OCI-LY7 (cell line): ENCODE measurements around the gene TMEM43. TPM values are rescaled to one million over a fixed set of nuclear protein-coding genes. Genes with fewer than 3 reads are reported as not detected.

Source experiments
- BruUV-seq: library from RNA; stranded (reverse); fragments of 400-500 nt; replicated peaks from 2 replicates; lab custom pipeline; 2021; lab: Mats Ljungman, UMichigan
- CTCF ChIA-PET: fragments of 300-600 bp; sonication (Branson Sonifier 250); formaldehyde crosslinking; loops from one replicate; lab custom pipeline; 2022; ENCODE audit warnings: antibody characterized with exemption; ENCODE audit not compliant: unreplicated experiment; lab: Charles Lee
- POLR2A ChIA-PET: fragments of 300-600 bp; sonication (Branson Sonifier 250); formaldehyde crosslinking; loops from one replicate; lab custom pipeline; 2022; ENCODE audit warnings: antibody characterized with exemption; lab: Charles Lee
- DNase-seq: peaks from one replicate; pipeline ENCODE4 v3.0.0-alpha.2; 2015; ENCODE audit warnings: low spot score
- H2AFZ ChIP-seq: fragments of 200-600 bp; sonication (generic), shearing (Covaris generic); 2 replicates; pipeline ENCODE4 v1.6.1; 2014; ENCODE audit warnings: mild to moderate bottlenecking, antibody characterized with exemption, low read length, moderate library complexity
- H3K27ac ChIP-seq: fragments of 200-600 bp; sonication (generic); 2 replicates; pipeline ENCODE4 v1.5.1; 2014; ENCODE audit warnings: mixed run types, low read depth, mild to moderate bottlenecking, moderate library complexity, low read length, inconsistent platforms; ENCODE audit not compliant: poor library complexity, severe bottlenecking
- H3K36me3 ChIP-seq: fragments of 200-600 bp; sonication (generic); 2 replicates; pipeline ENCODE4 v1.6.1; 2014; ENCODE audit warnings: mild to moderate bottlenecking, antibody characterized with exemption, low read length, moderate library complexity, mixed read lengths; ENCODE audit not compliant: insufficient read depth
- H3K4me1 ChIP-seq: fragments of 200-600 bp; sonication (generic); 2 replicates; pipeline ENCODE4 v1.5.1; 2014; ENCODE audit warnings: mild to moderate bottlenecking, low read length; ENCODE audit not compliant: insufficient read depth, poor library complexity, severe bottlenecking
- H3K4me2 ChIP-seq: fragments of 200-600 bp; sonication (generic); 2 replicates; pipeline ENCODE4 v1.6.1; 2014; ENCODE audit warnings: mild to moderate bottlenecking, low read length
- H3K4me3 ChIP-seq: fragments of 200-600 bp; sonication (generic); 2 replicates; pipeline ENCODE4 v1.5.1; 2014; ENCODE audit warnings: mild to moderate bottlenecking, low read depth, low read length; ENCODE audit not compliant: poor library complexity, severe bottlenecking
- H3K79me2 ChIP-seq: fragments of 200-600 bp; sonication (generic); 2 replicates; pipeline ENCODE4 v1.6.1; 2016; ENCODE audit warnings: low read depth, mild to moderate bottlenecking, low read length, moderate library complexity, mixed read lengths; ENCODE audit not compliant: insufficient read depth
- H3K9me2 ChIP-seq: fragments of 200-600 bp; sonication (generic); 2 replicates; pipeline ENCODE4 v1.6.1; 2016; ENCODE audit warnings: mild to moderate bottlenecking, low read length, mixed read lengths; ENCODE audit not compliant: insufficient read depth
- H3K9me3 ChIP-seq: fragments of 200-600 bp; sonication (generic); 2 replicates; pipeline ENCODE4 v1.6.1; 2014; ENCODE audit warnings: mild to moderate bottlenecking, mixed run types, low read length, mixed read lengths
- H4K20me1 ChIP-seq: fragments of 200-600 bp; sonication (generic); 2 replicates; pipeline ENCODE4 v1.6.1; 2014; ENCODE audit warnings: mild to moderate bottlenecking, antibody characterized with exemption, low read length, moderate library complexity, mixed read lengths; ENCODE audit not compliant: insufficient read depth
- EZH2phosphoT487 ChIP-seq: fragments of 200-600 bp; sonication (generic); IDR thresholded peaks from 2 replicates; pipeline ENCODE4 v1.6.1; 2018; ENCODE audit warnings: low read depth, borderline replicate concordance, mild to moderate bottlenecking, mixed run types, antibody characterized with exemption, low read length, moderate library complexity, mixed read lengths
- intact Hi-C: fragments of 100-400 bp; cut with micrococcal nuclease; formaldehyde crosslinking; loops from one replicate; pipeline ENCODE4 v1.10.0; 2022; ENCODE audit not compliant: unreplicated experiment
- total RNA-seq, 2 experiments: library from RNA; depleted of rRNA in 1 of 2; stranded (reverse); fragments of >200 nt in 1 of 2; shearing (Covaris generic) in 1 of 2; gene quantifications; 2 replicates each; pipeline ENCODE4 v1.2.3, GENCODE V29; 2014 to 2022
- TF ChIP-seq, protein P1 (sequence below): fragments of 200-600 bp; sonication (generic); conservative IDR thresholded peaks from 2 replicates; pipeline ENCODE4 v1.5.1; 2014; ENCODE audit warnings: mild to moderate bottlenecking, antibody characterized with exemption, low read length, moderate library complexity, mixed read lengths

The TMEM43 gene
- total RNA-seq, 2 experiments from 2014 or later = 19.7 to 22.2 TPM

DNA sequence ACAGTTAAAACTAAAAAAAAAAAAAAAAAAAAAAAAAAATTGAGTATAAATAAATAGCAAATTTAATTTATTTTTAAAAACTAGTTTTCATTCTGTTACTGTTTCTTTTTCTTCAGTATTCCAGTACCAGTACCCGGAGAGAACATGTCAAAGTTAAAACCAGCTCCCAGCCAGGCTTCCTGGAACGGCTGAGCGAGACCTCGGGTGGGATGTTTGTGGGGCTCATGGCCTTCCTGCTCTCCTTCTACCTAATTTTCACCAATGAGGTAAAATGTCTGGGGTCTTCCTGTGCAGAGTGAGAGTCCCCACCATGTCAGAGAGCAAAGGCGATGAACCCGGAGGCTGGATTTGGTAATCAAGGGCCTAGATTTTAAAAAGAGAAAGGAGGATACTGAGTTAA lies 4.4 kb downstream of the TMEM43 start:
- POLR2A ChIA-PET = no interaction called here
- intact Hi-C loops = loop anchor here (10.0 kb wide), 1 partner anchor 794 kb away; no protein-coding TSS in a partner anchor

DNA sequence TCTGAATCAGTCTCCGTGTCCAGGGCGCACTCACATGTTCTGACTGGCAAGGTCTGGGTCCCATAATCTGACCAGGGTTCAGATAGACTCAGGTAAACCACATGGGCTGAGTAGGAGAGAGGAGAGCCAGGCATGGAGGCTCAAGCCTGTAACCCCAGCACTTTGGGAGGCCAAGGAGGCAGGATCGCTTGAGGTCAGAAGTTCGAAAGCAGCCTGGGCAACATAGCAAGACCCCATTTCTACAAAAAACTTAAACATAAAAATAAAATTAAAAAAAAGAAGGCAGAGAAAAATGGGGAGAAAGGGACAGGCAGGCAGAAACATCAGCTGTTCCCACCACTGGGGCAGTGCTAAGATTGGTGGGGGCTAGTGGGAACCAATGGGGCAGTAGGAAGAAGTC lies 5.4 kb downstream of the TMEM43 start:
- BruUV-seq = no TSS peak
- H3K36me3 ChIP-seq = peaks cover 61% of the 10 kb centered on the region
- CTCF ChIA-PET = no interaction called here

More for the DNA sequence above, 4.4 kb downstream of the TMEM43 start:
- H3K27ac ChIP-seq = no peak overlapping the region
- peaks cover 20% of the 10 kb centered on the region; the same call in 1 of the 2 replicates for H3K79me2 ChIP-seq
- H3K36me3 ChIP-seq = peaks cover 58% of the 10 kb centered on the region
- H2AFZ ChIP-seq = no peak overlapping the region
- DNase-seq = no peak
- no peaks in the 10 kb centered on the region for H3K9me2 ChIP-seq
- no peak overlapping the region for H3K4me3 ChIP-seq
- no peak for TF ChIP-seq EZH2phosphoT487
- TF ChIP-seq, protein P1, sequence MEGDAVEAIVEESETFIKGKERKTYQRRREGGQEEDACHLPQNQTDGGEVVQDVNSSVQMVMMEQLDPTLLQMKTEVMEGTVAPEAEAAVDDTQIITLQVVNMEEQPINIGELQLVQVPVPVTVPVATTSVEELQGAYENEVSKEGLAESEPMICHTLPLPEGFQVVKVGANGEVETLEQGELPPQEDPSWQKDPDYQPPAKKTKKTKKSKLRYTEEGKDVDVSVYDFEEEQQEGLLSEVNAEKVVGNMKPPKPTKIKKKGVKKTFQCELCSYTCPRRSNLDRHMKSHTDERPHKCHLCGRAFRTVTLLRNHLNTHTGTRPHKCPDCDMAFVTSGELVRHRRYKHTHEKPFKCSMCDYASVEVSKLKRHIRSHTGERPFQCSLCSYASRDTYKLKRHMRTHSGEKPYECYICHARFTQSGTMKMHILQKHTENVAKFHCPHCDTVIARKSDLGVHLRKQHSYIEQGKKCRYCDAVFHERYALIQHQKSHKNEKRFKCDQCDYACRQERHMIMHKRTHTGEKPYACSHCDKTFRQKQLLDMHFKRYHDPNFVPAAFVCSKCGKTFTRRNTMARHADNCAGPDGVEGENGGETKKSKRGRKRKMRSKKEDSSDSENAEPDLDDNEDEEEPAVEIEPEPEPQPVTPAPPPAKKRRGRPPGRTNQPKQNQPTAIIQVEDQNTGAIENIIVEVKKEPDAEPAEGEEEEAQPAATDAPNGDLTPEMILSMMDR = no peak
- H3K4me1 ChIP-seq = peaks cover 13% of the 10 kb centered on the region
- CTCF ChIA-PET = no interaction called here
- no peak overlapping the region for H3K4me2 ChIP-seq
- BruUV-seq = no TSS peak
- H3K9me3 ChIP-seq = no peaks in the 10 kb centered on the region
- no peaks in the 10 kb centered on the region for H4K20me1 ChIP-seq

DNA sequence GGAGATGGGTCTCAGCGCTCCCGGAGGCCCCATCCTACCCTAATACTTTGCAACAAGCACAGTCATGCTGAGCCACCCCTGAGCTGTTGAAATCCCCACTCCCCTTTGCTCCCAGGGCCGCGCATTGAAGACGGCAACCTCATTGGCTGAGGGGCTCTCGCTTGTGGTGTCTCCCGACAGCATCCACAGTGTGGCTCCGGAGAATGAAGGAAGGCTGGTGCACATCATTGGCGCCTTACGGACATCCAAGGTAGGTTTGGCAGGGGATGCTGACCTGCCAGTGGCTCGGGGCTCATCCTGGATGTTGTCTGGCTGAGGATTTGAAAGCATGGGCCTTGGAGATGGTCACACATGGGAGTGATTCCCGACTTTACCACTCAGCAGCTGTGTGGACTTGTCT lies 5.9 kb downstream of the TMEM43 start:
- ChIA-PET CTCF (no interaction called here), POLR2A (no interaction called here)
- peaks cover 13% of the 10 kb centered on the region; the same call in 1 of the 2 replicates for H3K79me2 ChIP-seq
- H2AFZ ChIP-seq = no peak overlapping the region
- no peak for DNase-seq
- H3K36me3 ChIP-seq = peaks cover 64% of the 10 kb centered on the region
- no peaks in the 10 kb centered on the region for H3K9me2 ChIP-seq
- intact Hi-C loops = no loop called here
- BruUV-seq = no TSS peak
- no peak overlapping the region for H3K4me3 ChIP-seq
- H3K4me2 ChIP-seq = no peak overlapping the region
- TF ChIP-seq, protein P1 = no peak
- TF ChIP-seq EZH2phosphoT487 = no peak
- H4K20me1 ChIP-seq = no peaks in the 10 kb centered on the region
- no peaks in the 10 kb centered on the region for H3K9me3 ChIP-seq
- H3K27ac ChIP-seq = no peak overlapping the region
- H3K4me1 ChIP-seq = peaks cover 12% of the 10 kb centered on the region

More for the DNA sequence above, 5.4 kb downstream of the TMEM43 start:
- no peak for DNase-seq
- Histone ChIP-seq H3K4me2 (no peak overlapping the region), H3K9me2 (no peaks in the 10 kb centered on the region), H3K27ac (no peak overlapping the region), H3K4me1 (peaks cover 13% of the 10 kb centered on the region), H3K4me3 (no peak overlapping the region), H3K9me3 (no peaks in the 10 kb centered on the region), H2AFZ (no peak overlapping the region), H3K79me2 (peaks cover 17% of the 10 kb centered on the region; the same call in 1 of the 2 replicates), H4K20me1 (no peaks in the 10 kb centered on the region)
- TF ChIP-seq, protein P1 = no peak
- no peak for TF ChIP-seq EZH2phosphoT487
- intact Hi-C loops = no loop called here
- POLR2A ChIA-PET = no interaction called here
